GM12892 (cell line): ENCODE data around the gene ZNHIT3.

Experiments
- POLR2A ChIP-seq: IDR thresholded peaks from 2 replicates; pipeline ENCODE4 v1.6.1; 2011; ENCODE audit warnings: low read depth, low read length, control low read depth
- POLR2AphosphoS5 ChIP-seq: IDR thresholded peaks from 2 replicates; pipeline ENCODE4 v1.6.1; 2011; ENCODE audit warnings: low read depth, low read length, control low read depth

GRCh38 chr17:36524428-36524876 is 38.0 kb downstream of the ZNHIT3 start:
- TF ChIP-seq POLR2AphosphoS5 (no peak), POLR2A (no peak)
